ENCODE data around the gene VAV3. TPM values are rescaled to one million over a fixed set of nuclear protein-coding genes. Genes with fewer than 3 reads are reported as not detected.

VAV3 gene
- total RNA-seq, 1 experiment from 2014 or later: not detected

- H3K9me3 ChIP-seq (ENCODE audit: control insufficient read depth in 1 of 2, insufficient read depth in 1 of 2, low read depth in 1 of 2, low read length in 2 of 2): no peaks in the 10 kb centered on the region
- H3K36me3 ChIP-seq (ENCODE audit: control insufficient read depth in 1 of 2, insufficient read depth in 2 of 2, low read length in 2 of 2): no peaks in the 10 kb centered on the region
- DNase-seq (ENCODE audit: low read depth, low spot score) (no peak), ATAC-seq (no peak)
- RAD21 ChIA-PET (ENCODE audit: low non-redundant PET in 1 of 2, low total read pairs in 2 of 2, uncharacterized antibody in 2 of 2, unreplicated experiment in 2 of 2): no interaction called here
- no peak overlapping the region for H3K9ac ChIP-seq (ENCODE audit: low read length)
- no peaks in the 10 kb centered on the region for H3K27me3 ChIP-seq (ENCODE audit: insufficient read depth, low read length)
- H2AFZ ChIP-seq (ENCODE audit: low read depth, low read length, poor library complexity, severe bottlenecking): no peak overlapping the region
- H4K20me1 ChIP-seq (ENCODE audit: insufficient read depth): no peaks in the 10 kb centered on the region
- H3K4me3 ChIP-seq (replicated peaks in 1 of 2; ENCODE audit: low read depth in 1 of 2, low read length in 2 of 2): no peak overlapping the region
- CTCF ChIA-PET: no interaction called here
- POLR2A ChIA-PET: no interaction called here
- TF ChIP-seq POLR2A (IDR thresholded peaks at IDR 0.05; ENCODE audit: borderline replicate concordance, extremely low read depth, insufficient read depth, insufficient read length) (no peak), POLR2AphosphoS5 (IDR thresholded peaks at IDR 0.05; ENCODE audit: low read depth, low read length) (no peak), MAX (IDR thresholded peaks at IDR 0.05) (no peak), EZH2phosphoT487 (IDR thresholded peaks at IDR 0.05; ENCODE audit: borderline replicate concordance) (no peak), TCF7L2 (IDR thresholded peaks at IDR 0.05; ENCODE audit: borderline replicate concordance, extremely low read depth, insufficient read depth, insufficient read length) (no peak), ELF1 (IDR thresholded peaks at IDR 0.05; ENCODE audit: borderline replicate concordance, low read depth) (no peak), ZFX (IDR thresholded peaks at IDR 0.05) (no peak), ZNF274 (IDR thresholded peaks at IDR 0.05; ENCODE audit: low read depth, low read length) (no peak), FOSL1 (IDR thresholded peaks at IDR 0.05; ENCODE audit: low read depth) (no peak)
- H3K9me2 ChIP-seq (ENCODE audit: insufficient read depth): no peaks in the 10 kb centered on the region
- intact Hi-C loops (cut with micrococcal nuclease): no loop called here
- BruUV-seq (replicated peaks): no TSS peak
- no peak overlapping the region for H3K4me2 ChIP-seq (ENCODE audit: low read length)
- H3K27ac ChIP-seq (ENCODE audit: low read depth, low read length): no peak overlapping the region
- H3K4me1 ChIP-seq (ENCODE audit: control insufficient read depth in 1 of 2, insufficient read depth in 2 of 2, low read length in 2 of 2): no peaks in the 10 kb centered on the region
- no peaks in the 10 kb centered on the region for H3K79me2 ChIP-seq (ENCODE audit: insufficient read depth, low read length)
These were observed 169.0 kb downstream of the VAV3 start for GRCh38 chr1:107795994-107796393.

DNA sequence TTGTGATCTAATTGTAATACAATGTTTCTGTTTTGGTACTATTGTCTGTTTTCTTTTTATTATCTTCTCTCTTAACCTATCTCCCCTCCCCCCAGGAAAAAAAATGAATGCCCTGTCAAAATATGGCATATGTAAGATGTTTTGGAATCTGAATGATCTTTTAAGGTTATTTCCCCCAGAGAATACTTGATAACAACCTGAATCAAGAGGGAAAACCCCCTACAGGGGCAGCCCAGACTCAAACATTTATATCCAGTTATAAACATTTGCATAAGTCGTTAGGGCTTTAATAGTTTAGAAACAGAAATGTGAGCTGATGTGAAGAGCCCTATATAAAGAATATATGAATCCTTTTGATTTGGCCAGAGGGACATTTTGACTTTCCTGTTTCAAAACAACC lies 169.5 kb downstream of the VAV3 start:
- H3K4me1 ChIP-seq (ENCODE audit: control insufficient read depth in 1 of 2, insufficient read depth in 2 of 2, low read length in 2 of 2): no peaks in the 10 kb centered on the region
- no peak overlapping the region for H3K4me3 ChIP-seq (replicated peaks in 1 of 2; ENCODE audit: low read depth in 1 of 2, low read length in 2 of 2)
- no peaks in the 10 kb centered on the region for H3K9me3 ChIP-seq (ENCODE audit: control insufficient read depth in 1 of 2, insufficient read depth in 1 of 2, low read depth in 1 of 2, low read length in 2 of 2)
- CTCF ChIA-PET: no interaction called here
- H3K9me2 ChIP-seq (ENCODE audit: insufficient read depth): no peaks in the 10 kb centered on the region
- POLR2A ChIA-PET: no interaction called here
- no peaks in the 10 kb centered on the region for H3K79me2 ChIP-seq (ENCODE audit: insufficient read depth, low read length)
- no peak overlapping the region for H3K4me2 ChIP-seq (ENCODE audit: low read length)
- no peaks in the 10 kb centered on the region for H3K36me3 ChIP-seq (ENCODE audit: control insufficient read depth in 1 of 2, insufficient read depth in 2 of 2, low read length in 2 of 2)
- no peak overlapping the region for H3K9ac ChIP-seq (ENCODE audit: low read length)
- no peak for ATAC-seq
- no peak overlapping the region for H3K27ac ChIP-seq (ENCODE audit: low read depth, low read length)
- no peak overlapping the region for H2AFZ ChIP-seq (ENCODE audit: low read depth, low read length, poor library complexity, severe bottlenecking)
- no peaks in the 10 kb centered on the region for H3K27me3 ChIP-seq (ENCODE audit: insufficient read depth, low read length)
- BruUV-seq (replicated peaks): no TSS peak
- no peak for DNase-seq (ENCODE audit: low read depth, low spot score)
- H4K20me1 ChIP-seq (ENCODE audit: insufficient read depth): no peaks in the 10 kb centered on the region
- intact Hi-C loops (cut with micrococcal nuclease): no loop called here
- RAD21 ChIA-PET (ENCODE audit: low non-redundant PET in 1 of 2, low total read pairs in 2 of 2, uncharacterized antibody in 2 of 2, unreplicated experiment in 2 of 2): no interaction called here
- TF ChIP-seq SP1 (IDR thresholded peaks at IDR 0.05; ENCODE audit: low read depth) (no peak), TCF7L2 (IDR thresholded peaks at IDR 0.05; ENCODE audit: borderline replicate concordance, extremely low read depth, insufficient read depth, insufficient read length) (no peak), CBX3 (IDR thresholded peaks at IDR 0.05; ENCODE audit: low read depth) (no peak), MAX (IDR thresholded peaks at IDR 0.05) (no peak), POLR2A (IDR thresholded peaks at IDR 0.05; ENCODE audit: borderline replicate concordance, extremely low read depth, insufficient read depth, insufficient read length) (no peak), SIN3A (IDR thresholded peaks at IDR 0.05; ENCODE audit: low read depth) (no peak), REST (IDR thresholded peaks at IDR 0.05; ENCODE audit: low read depth) (no peak), ZNF274 (IDR thresholded peaks at IDR 0.05; ENCODE audit: low read depth, low read length) (no peak), POLR2AphosphoS5 (IDR thresholded peaks at IDR 0.05; ENCODE audit: low read depth, low read length) (no peak), RAD21 (IDR thresholded peaks at IDR 0.05; ENCODE audit: low read depth) (no peak), EZH2 (IDR thresholded peaks at IDR 0.05) (no peak)
- TF ChIP-seq, protein P1, sequence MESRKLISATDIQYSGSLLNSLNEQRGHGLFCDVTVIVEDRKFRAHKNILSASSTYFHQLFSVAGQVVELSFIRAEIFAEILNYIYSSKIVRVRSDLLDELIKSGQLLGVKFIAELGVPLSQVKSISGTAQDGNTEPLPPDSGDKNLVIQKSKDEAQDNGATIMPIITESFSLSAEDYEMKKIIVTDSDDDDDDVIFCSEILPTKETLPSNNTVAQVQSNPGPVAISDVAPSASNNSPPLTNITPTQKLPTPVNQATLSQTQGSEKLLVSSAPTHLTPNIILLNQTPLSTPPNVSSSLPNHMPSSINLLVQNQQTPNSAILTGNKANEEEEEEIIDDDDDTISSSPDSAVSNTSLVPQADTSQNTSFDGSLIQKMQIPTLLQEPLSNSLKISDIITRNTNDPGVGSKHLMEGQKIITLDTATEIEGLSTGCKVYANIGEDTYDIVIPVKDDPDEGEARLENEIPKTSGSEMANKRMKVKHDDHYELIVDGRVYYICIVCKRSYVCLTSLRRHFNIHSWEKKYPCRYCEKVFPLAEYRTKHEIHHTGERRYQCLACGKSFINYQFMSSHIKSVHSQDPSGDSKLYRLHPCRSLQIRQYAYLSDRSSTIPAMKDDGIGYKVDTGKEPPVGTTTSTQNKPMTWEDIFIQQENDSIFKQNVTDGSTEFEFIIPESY (IDR thresholded peaks at IDR 0.05; ENCODE audit: extremely low read depth, insufficient replicate concordance, low read length): no peak
